SJSA1 (cell line): Measurements from ENCODE around the gene DMD. TPM values are rescaled to one million over a fixed set of nuclear protein-coding genes. Genes with fewer than 3 reads are reported as not detected.

Experiments used
- DNase-seq, 2 experiments: peaks; one replicate each; pipeline ENCODE4 v3.0.0-alpha.2; 2015 to 2020; ENCODE audit warnings: low spot score in 2 of 2, low read depth in 1 of 2
- H3K27ac ChIP-seq: fragments of 250-450 bp; sonication (Bioruptor Pico); 2 replicates; pipeline ENCODE4 v1.5.1; 2020; ENCODE audit warnings: mild to moderate bottlenecking, moderate library complexity
- H3K27me3 ChIP-seq: fragments of 250-450 bp; sonication (Bioruptor Pico); replicated peaks from 2 replicates; pipeline ENCODE4 v1.5.1; 2020; ENCODE audit warnings: mild to moderate bottlenecking, moderate library complexity
- H3K36me3 ChIP-seq: fragments of 250-450 bp; sonication (Bioruptor Pico); 2 replicates; pipeline ENCODE4 v1.5.1; 2020; ENCODE audit warnings: mild to moderate bottlenecking
- H3K4me1 ChIP-seq: fragments of 250-450 bp; sonication (Bioruptor Pico); replicated peaks from 2 replicates; pipeline ENCODE4 v1.6.1; 2021; ENCODE audit warnings: mild to moderate bottlenecking
- H3K4me3 ChIP-seq: fragments of 250-450 bp; sonication (Bioruptor Pico); 2 replicates; pipeline ENCODE4 v1.5.1; 2020; ENCODE audit warnings: mild to moderate bottlenecking
- H3K9me3 ChIP-seq: fragments of 250-450 bp; sonication (Bioruptor Pico); replicated peaks from 2 replicates; pipeline ENCODE4 v1.5.1; 2020; ENCODE audit warnings: mild to moderate bottlenecking
- total RNA-seq: library from RNA; depleted of rRNA; stranded (reverse); fragments of >200 nt; shearing (Covaris generic); gene quantifications from 2 replicates; pipeline ENCODE4 v1.2.3, GENCODE V29; 2014

Gene DMD
- total RNA-seq, 1 experiment from 2014 or later: 6.8 TPM

GRCh38 chrX:31209005-31209628 is 2002.2 kb downstream of the DMD start:
- H3K4me3 ChIP-seq: no peak overlapping the region
- no peak overlapping the region for H3K27ac ChIP-seq
- H3K36me3 ChIP-seq: no peaks in the 10 kb centered on the region
- H3K4me1 ChIP-seq: no peaks in the 10 kb centered on the region
- no peak for DNase-seq
- H3K9me3 ChIP-seq: no peaks in the 10 kb centered on the region
- no peaks in the 10 kb centered on the region for H3K27me3 ChIP-seq

- DNase-seq: no peak
- no peak overlapping the region for H3K4me3 ChIP-seq
- H3K4me1 ChIP-seq: no peaks in the 10 kb centered on the region
- H3K36me3 ChIP-seq: no peaks in the 10 kb centered on the region
- H3K27ac ChIP-seq: no peak overlapping the region
- no peaks in the 10 kb centered on the region for H3K27me3 ChIP-seq
- H3K9me3 ChIP-seq: no peaks in the 10 kb centered on the region
These were observed 2009.8 kb downstream of the DMD start for GRCh38 chrX:31201503-31201902.

GRCh38 chrX:31200430-31200829 is 2010.9 kb downstream of the DMD start:
- Histone ChIP-seq H3K9me3 (no peaks in the 10 kb centered on the region), H3K27me3 (no peaks in the 10 kb centered on the region), H3K4me3 (no peak overlapping the region), H3K4me1 (no peaks in the 10 kb centered on the region), H3K27ac (no peak overlapping the region), H3K36me3 (no peaks in the 10 kb centered on the region)
- DNase-seq: no peak

GRCh38 chrX:31199840-31200114 is 2011.6 kb downstream of the DMD start:
- Histone ChIP-seq H3K4me3 (no peak overlapping the region), H3K27me3 (no peaks in the 10 kb centered on the region), H3K27ac (no peak overlapping the region), H3K4me1 (no peaks in the 10 kb centered on the region), H3K36me3 (no peaks in the 10 kb centered on the region), H3K9me3 (no peaks in the 10 kb centered on the region)
- no peak for DNase-seq

- no peaks in the 10 kb centered on the region for H3K9me3 ChIP-seq
- H3K27me3 ChIP-seq: no peaks in the 10 kb centered on the region
- DNase-seq: no peak
- no peak overlapping the region for H3K27ac ChIP-seq
- no peak overlapping the region for H3K4me3 ChIP-seq
- no peaks in the 10 kb centered on the region for H3K36me3 ChIP-seq
- H3K4me1 ChIP-seq: no peaks in the 10 kb centered on the region
These were observed 2012.1 kb downstream of the DMD start for GRCh38 chrX:31199056-31199839.

- Histone ChIP-seq H3K4me1 (no peaks in the 10 kb centered on the region), H3K9me3 (no peaks in the 10 kb centered on the region), H3K4me3 (no peak overlapping the region), H3K27me3 (no peaks in the 10 kb centered on the region), H3K27ac (no peak overlapping the region), H3K36me3 (no peaks in the 10 kb centered on the region)
- DNase-seq: no peak
These were observed 2021.0 kb downstream of the DMD start for GRCh38 chrX:31190221-31190975.

GRCh38 chrX:31186693-31187338 is 2024.5 kb downstream of the DMD start:
- Histone ChIP-seq H3K27ac (no peak overlapping the region), H3K4me3 (no peak overlapping the region), H3K27me3 (no peaks in the 10 kb centered on the region), H3K36me3 (no peaks in the 10 kb centered on the region), H3K9me3 (no peaks in the 10 kb centered on the region), H3K4me1 (no peaks in the 10 kb centered on the region)
- DNase-seq: no peak

- H3K27ac ChIP-seq: no peak overlapping the region
- no peaks in the 10 kb centered on the region for H3K4me1 ChIP-seq
- no peaks in the 10 kb centered on the region for H3K36me3 ChIP-seq
- no peak overlapping the region for H3K4me3 ChIP-seq
- no peaks in the 10 kb centered on the region for H3K27me3 ChIP-seq
- H3K9me3 ChIP-seq: no peaks in the 10 kb centered on the region
- no peak for DNase-seq
These were observed 2025.5 kb downstream of the DMD start for GRCh38 chrX:31185884-31186283.

- no peak for DNase-seq
- H3K4me1 ChIP-seq: no peaks in the 10 kb centered on the region
- no peak overlapping the region for H3K4me3 ChIP-seq
- no peaks in the 10 kb centered on the region for H3K9me3 ChIP-seq
- H3K27me3 ChIP-seq: no peaks in the 10 kb centered on the region
- H3K27ac ChIP-seq: no peak overlapping the region
- no peaks in the 10 kb centered on the region for H3K36me3 ChIP-seq
These were observed 2029.9 kb downstream of the DMD start for GRCh38 chrX:31181377-31182000.

GRCh38 chrX:31179203-31179602 is 2032.1 kb downstream of the DMD start:
- no peak for DNase-seq
- Histone ChIP-seq H3K4me3 (no peak overlapping the region), H3K36me3 (no peaks in the 10 kb centered on the region), H3K4me1 (no peaks in the 10 kb centered on the region), H3K27ac (no peak overlapping the region), H3K9me3 (no peaks in the 10 kb centered on the region), H3K27me3 (no peaks in the 10 kb centered on the region)

- no peaks in the 10 kb centered on the region for H3K9me3 ChIP-seq
- no peaks in the 10 kb centered on the region for H3K4me1 ChIP-seq
- H3K27me3 ChIP-seq: no peaks in the 10 kb centered on the region
- H3K27ac ChIP-seq: no peak overlapping the region
- H3K4me3 ChIP-seq: no peak overlapping the region
- no peak for DNase-seq
- no peaks in the 10 kb centered on the region for H3K36me3 ChIP-seq
These were observed 2032.6 kb downstream of the DMD start for GRCh38 chrX:31178769-31179125.

- Histone ChIP-seq H3K27ac (no peak overlapping the region), H3K27me3 (no peaks in the 10 kb centered on the region), H3K4me3 (no peak overlapping the region), H3K9me3 (no peaks in the 10 kb centered on the region), H3K4me1 (no peaks in the 10 kb centered on the region), H3K36me3 (no peaks in the 10 kb centered on the region)
- DNase-seq: no peak
These were observed 2033.1 kb downstream of the DMD start for GRCh38 chrX:31178064-31178768.

GRCh38 chrX:31170792-31171191 is 2040.6 kb downstream of the DMD start:
- DNase-seq: no peak
- H3K9me3 ChIP-seq: no peaks in the 10 kb centered on the region
- no peaks in the 10 kb centered on the region for H3K36me3 ChIP-seq
- H3K4me1 ChIP-seq: no peaks in the 10 kb centered on the region
- H3K27me3 ChIP-seq: no peaks in the 10 kb centered on the region
- no peak overlapping the region for H3K27ac ChIP-seq
- no peak overlapping the region for H3K4me3 ChIP-seq
